ENCODE results near the gene LPAR1.

The LPAR1 gene

DNA sequence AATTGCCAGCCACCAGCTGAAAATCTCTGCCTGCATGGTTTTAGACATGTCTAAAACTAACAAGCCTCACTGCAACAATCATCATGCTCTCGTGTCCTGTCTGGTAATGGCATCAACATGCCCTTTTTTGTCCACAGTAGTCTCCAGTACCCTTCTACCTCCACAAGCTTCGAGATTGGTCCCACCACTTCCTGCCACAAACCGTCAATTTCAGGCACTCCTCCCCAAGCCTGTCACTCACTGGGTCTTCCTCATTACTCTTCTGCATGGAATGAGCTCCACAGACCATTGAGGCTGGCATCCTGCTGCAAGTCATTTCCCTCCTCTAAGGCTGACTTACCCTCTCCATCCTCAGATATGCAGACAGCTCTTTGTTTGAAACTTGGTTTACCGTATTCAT lies 9.0 kb downstream of the LPAR1 start:
- no peak overlapping the region for H3K4me3 Mint-ChIP-seq
- no peaks in the 10 kb centered on the region for H3K36me3 Mint-ChIP-seq (ENCODE audit: low read depth)
- H3K27ac Mint-ChIP-seq, result no peak overlapping the region
- H3K4me1 Mint-ChIP-seq (ENCODE audit: low read depth), result no peaks in the 10 kb centered on the region
- H3K27me3 Mint-ChIP-seq, result peaks cover 3% of the 10 kb centered on the region
- H3K9me3 Mint-ChIP-seq, result peaks cover 4% of the 10 kb centered on the region

DNA sequence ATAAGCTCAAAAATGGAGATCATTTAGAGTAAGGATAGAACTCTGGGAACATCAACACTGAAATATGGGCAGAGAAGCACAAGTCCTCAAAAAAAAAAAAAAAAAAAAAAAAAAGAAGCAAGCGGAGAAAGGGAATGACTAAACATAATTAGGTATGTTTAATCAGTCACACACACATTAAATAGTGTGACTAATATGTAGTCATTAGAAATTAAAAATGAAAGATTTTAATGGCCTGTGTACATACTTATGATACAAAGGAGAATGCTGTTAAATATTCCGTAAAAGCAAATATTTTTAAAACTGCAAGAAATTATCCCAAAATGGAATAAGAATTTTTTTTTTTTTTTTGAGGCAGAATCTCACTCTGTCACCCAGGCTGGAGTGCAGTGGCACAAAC lies 10.5 kb downstream of the LPAR1 start:
- H3K36me3 Mint-ChIP-seq (ENCODE audit: low read depth), result no peaks in the 10 kb centered on the region
- H3K9me3 Mint-ChIP-seq, result peaks cover 15% of the 10 kb centered on the region
- peaks cover 3% of the 10 kb centered on the region for H3K27me3 Mint-ChIP-seq
- H3K4me3 Mint-ChIP-seq, result no peak overlapping the region
- no peak overlapping the region for H3K27ac Mint-ChIP-seq
- no peaks in the 10 kb centered on the region for H3K4me1 Mint-ChIP-seq (ENCODE audit: low read depth)

DNA sequence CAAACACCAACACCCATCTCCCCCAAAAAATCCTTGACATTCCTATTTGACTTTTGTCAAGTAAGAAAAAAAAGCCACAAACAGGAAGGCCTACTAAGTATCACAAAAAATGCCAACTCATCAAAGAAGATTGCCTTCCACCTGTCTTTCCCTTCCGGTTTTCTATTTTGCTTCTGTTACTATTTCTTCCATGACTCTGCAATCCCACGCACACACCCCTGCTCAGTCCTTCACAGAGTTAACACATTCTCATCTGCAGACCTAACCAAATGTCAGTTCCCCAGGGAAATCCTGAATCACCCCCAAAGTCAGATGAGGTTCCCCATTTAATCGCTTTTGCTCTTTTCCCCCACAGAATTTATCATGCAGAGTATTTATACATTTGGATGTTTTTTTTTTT lies 15.1 kb downstream of the LPAR1 start:
- no peaks in the 10 kb centered on the region for H3K36me3 Mint-ChIP-seq (ENCODE audit: low read depth)
- H3K27me3 Mint-ChIP-seq, result no peaks in the 10 kb centered on the region
- H3K4me1 Mint-ChIP-seq (ENCODE audit: low read depth), result no peaks in the 10 kb centered on the region
- H3K9me3 Mint-ChIP-seq, result peaks cover 15% of the 10 kb centered on the region
- H3K27ac Mint-ChIP-seq, result no peak overlapping the region
- H3K4me3 Mint-ChIP-seq, result no peak overlapping the region

DNA sequence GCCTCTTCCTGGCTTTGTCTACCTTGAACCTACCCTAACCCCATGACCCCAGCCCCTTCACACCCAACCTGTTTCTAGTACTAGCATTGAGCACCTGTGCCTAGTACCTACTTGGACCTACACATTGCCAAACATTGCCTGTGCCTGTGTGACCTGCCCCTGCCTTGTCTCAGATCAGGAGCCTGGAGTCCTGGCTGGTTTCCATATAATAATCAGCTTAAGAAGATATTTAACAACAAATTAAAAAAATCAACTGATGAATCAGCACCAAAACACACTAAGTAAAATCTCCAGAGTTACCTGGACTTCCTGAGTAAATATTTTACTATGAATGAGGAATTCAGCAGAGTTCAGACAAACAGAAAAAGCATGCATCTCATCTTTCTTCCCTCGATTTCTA lies 17.7 kb downstream of the LPAR1 start:
- Mint-ChIP-seq H3K27ac (no peak overlapping the region), H3K27me3 (no peaks in the 10 kb centered on the region), H3K9me3 (peaks cover 15% of the 10 kb centered on the region)

DNA sequence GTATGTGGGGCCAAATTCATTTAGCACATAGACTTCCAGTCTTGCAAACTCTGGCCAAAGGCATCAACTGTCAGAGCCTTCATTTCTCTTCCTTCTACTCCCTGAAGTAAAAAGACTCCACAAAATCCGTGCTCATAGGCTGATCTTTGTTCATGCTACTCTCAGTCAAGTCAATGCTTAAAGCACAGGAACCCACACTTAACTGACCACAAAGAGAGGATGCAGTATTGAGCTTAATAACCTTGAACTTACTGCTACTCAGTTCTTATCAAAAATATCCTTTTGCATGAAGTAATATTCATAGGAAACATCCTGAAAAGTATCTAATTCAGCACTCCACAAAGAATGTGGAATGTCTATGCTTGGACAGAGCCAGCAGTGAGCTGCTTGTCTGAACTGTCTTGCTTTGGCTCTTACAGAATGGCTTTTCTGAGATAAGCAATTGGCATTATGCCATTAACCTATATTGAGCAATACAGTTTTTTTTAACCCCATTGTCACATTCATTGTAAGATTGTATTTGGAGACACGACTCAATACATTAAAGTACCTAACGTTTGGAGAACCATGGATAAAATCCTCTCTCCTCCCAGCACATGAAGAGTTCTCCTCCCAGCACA lies 21.7 kb downstream of the LPAR1 start:
- no peak overlapping the region for H3K27ac Mint-ChIP-seq
- H3K27me3 Mint-ChIP-seq, result no peaks in the 10 kb centered on the region
- peaks cover 3% of the 10 kb centered on the region for H3K9me3 Mint-ChIP-seq
- no peaks in the 10 kb centered on the region for H3K36me3 Mint-ChIP-seq (ENCODE audit: low read depth)
- H3K4me1 Mint-ChIP-seq (ENCODE audit: low read depth), result no peaks in the 10 kb centered on the region
- no peak overlapping the region for H3K4me3 Mint-ChIP-seq

More for the DNA sequence above, 17.7 kb downstream of the LPAR1 start:
- no peaks in the 10 kb centered on the region for H3K36me3 Mint-ChIP-seq (ENCODE audit: low read depth)
- no peaks in the 10 kb centered on the region for H3K4me1 Mint-ChIP-seq (ENCODE audit: low read depth)
- H3K4me3 Mint-ChIP-seq, result no peak overlapping the region

DNA sequence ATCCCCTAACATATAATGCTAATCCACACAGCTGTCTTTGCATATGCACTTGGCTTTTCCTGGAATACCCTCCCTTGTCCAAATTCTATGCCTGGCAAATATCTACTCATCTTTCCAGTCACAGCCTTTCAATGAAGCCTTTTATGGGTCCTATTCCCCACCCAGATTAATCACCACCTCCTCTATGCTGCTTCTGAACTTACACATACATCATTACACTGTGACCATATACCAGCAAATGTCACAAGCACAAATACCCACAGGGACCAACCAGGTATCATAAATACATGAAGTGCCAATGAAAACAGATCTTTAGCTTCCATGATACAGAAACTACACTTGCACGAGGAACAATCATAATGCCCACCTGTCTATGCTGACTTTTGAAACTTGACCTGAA lies 22.3 kb downstream of the LPAR1 start:
- H3K4me1 Mint-ChIP-seq (ENCODE audit: low read depth), result no peaks in the 10 kb centered on the region

DNA sequence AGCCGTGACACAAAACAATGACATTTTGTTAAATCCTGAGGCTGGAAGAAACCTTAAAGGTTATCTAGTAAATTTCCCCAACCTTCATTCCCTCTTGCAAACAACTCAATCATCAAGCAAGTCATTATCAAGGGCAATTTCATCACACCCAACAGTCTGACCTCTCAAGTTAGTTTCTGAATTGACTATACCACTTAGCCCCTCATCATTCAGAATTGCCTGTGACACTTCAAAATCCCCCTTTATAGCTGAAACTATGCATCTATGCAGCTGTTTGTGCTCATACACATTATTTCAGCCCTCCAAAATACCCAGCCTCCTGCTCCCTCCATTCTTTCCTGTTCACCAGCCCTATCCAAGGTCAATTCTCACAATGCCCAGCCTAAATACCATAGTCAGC lies 24.6 kb downstream of the LPAR1 start:
- no peak overlapping the region for H3K27ac Mint-ChIP-seq
- no peaks in the 10 kb centered on the region for H3K27me3 Mint-ChIP-seq
- peaks cover 3% of the 10 kb centered on the region for H3K9me3 Mint-ChIP-seq
- H3K36me3 Mint-ChIP-seq (ENCODE audit: low read depth), result no peaks in the 10 kb centered on the region
- H3K4me1 Mint-ChIP-seq (ENCODE audit: low read depth), result no peaks in the 10 kb centered on the region
- H3K4me3 Mint-ChIP-seq, result no peak overlapping the region

More for the DNA sequence above, 22.3 kb downstream of the LPAR1 start:
- Mint-ChIP-seq H3K27ac (no peak overlapping the region), H3K4me3 (no peak overlapping the region), H3K36me3 (ENCODE audit: low read depth) (no peaks in the 10 kb centered on the region), H3K27me3 (no peaks in the 10 kb centered on the region), H3K9me3 (peaks cover 3% of the 10 kb centered on the region)

DNA sequence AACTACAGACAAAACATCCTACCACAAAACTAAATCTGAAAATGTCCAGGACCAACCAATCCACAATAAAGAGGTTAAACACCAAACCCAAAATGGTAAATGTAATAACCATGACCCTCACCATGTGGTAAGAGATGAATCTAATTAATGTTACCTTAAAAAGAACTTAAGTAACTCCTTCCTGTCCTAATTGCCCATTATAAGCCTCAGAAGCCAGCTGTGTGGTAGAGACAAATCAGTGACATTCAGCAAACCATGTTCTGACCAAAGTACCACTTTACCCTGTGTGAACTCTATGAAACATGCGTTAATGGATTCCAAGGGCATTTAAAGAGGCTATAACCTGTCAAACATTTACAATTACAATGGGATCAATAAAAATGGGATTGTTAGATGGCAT lies 25.0 kb downstream of the LPAR1 start:
- peaks cover 3% of the 10 kb centered on the region for H3K9me3 Mint-ChIP-seq
- no peaks in the 10 kb centered on the region for H3K27me3 Mint-ChIP-seq
- H3K4me1 Mint-ChIP-seq (ENCODE audit: low read depth), result no peaks in the 10 kb centered on the region
- no peaks in the 10 kb centered on the region for H3K36me3 Mint-ChIP-seq (ENCODE audit: low read depth)
- no peak overlapping the region for H3K27ac Mint-ChIP-seq
- H3K4me3 Mint-ChIP-seq, result no peak overlapping the region

DNA sequence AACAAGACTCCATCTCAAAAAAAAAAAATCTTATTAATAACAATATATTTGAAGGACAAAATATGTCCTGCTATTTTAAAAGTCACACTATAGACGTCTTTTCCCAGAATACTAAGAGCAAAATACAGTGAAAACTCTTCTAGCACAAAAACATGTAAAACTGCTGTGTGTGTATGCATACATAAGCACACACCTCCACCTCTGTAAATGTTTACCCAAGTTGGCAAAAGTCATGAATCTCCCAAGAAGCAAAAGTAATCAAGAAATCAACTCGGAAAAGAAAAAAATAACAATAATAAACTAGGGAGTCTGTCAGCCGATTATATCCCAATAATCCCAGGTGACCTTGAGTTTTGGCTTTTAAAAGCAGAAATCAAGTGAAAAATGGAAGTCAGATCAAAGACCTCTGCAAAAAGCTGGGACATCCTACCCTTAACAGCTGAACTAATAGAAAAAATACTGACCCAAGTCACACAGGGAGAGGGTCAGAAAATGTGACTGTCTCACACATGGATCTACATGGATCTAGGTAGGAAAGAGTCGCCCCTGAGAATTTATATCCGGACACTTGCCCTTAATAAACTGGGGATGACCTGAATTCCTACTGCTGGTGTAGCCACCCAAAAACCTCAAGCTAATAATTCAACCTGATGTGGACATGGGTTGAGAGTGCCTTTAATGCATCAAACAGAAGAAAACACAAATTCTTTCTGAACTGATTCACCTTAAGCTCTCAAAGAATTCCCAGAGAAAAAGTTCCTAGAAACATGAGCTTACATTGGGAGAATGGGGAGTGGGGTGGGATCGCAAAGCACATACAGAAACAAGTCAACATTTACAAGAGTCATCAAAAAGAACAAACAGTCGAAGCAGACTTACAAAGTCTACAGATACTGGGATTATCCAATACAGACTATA lies 29.9 kb downstream of the LPAR1 start:
- Mint-ChIP-seq H3K4me3 (no peak overlapping the region), H3K9me3 (peaks cover 8% of the 10 kb centered on the region), H3K36me3 (ENCODE audit: low read depth) (no peaks in the 10 kb centered on the region), H3K4me1 (ENCODE audit: low read depth) (no peaks in the 10 kb centered on the region), H3K27me3 (no peaks in the 10 kb centered on the region), H3K27ac (no peak overlapping the region)

DNA sequence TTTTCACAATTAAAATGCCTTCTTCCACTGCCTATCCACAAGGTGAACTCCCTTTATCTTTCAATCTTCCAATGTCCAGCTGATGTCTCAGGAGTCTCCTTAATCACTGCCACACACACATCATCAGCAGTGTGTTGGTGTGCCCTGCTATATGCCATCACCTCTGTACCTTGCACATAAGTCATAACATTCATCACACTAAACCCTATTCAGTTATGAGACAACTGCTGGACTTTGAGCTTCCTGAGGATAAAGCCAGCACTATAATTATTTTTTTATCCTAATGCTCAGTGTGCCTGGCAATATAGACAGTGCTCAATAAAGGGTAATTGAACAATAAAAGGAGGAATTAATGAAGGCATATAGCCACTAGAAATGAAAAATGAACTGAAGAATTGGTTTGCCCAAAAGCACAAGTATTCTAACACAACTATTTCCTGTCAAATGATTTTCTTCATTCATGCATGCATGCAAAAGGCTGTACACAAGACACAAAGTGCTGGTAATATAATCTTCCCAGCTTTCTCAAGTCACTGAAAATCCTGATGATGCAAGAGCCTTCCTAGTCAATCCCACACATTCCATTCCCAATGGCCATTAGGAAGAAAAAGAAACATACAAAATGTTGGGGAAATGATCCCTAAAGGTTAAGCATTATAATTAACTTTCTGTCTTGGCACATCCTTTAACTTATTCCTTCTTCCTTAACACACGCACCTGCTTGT lies 32.4 kb downstream of the LPAR1 start:
- no peaks in the 10 kb centered on the region for H3K4me1 Mint-ChIP-seq (ENCODE audit: low read depth)
- H3K36me3 Mint-ChIP-seq (ENCODE audit: low read depth), result no peaks in the 10 kb centered on the region
- no peaks in the 10 kb centered on the region for H3K27me3 Mint-ChIP-seq
- no peak overlapping the region for H3K4me3 Mint-ChIP-seq
- H3K9me3 Mint-ChIP-seq, result peaks cover 4% of the 10 kb centered on the region
- H3K27ac Mint-ChIP-seq, result no peak overlapping the region

DNA sequence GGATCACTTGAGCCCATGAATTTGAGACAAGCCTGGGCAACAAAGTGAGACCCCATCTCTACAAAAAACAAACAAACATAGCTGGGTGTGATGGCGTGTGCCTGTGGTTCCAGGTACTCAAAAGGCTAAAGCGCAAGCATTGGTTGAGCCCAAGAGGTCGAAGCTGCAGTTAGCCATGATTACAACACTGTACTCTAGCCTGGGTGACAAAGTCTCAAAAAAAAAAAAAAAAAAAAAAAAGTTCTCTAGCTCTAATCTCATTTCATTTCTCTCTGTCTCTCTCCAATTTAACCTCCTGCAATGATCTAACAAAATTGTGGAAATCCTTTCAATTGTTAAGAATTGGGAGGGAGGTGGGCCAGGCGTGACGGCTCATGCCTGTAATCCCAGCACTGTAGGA lies 33.3 kb downstream of the LPAR1 start:
- Mint-ChIP-seq H3K4me3 (no peak overlapping the region), H3K27me3 (no peaks in the 10 kb centered on the region)

DNA sequence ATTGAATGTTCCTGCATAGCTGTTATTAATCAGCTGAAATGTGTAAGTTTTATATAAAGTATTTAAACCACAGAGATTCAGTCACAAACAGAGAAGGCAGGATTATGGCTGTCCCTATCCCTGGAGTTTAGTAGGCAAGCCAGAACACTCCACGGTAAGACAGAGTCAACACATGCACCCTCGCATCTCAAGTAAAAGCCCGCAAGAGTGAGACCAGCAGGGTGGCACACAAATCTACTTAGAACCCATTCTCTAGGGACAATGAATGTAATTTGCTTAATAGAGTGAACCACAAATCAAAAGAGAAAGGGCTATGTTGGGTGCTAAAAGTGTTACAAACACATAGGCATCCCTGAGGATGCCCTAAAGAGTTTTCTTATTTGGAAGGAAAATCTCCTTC lies 35.1 kb downstream of the LPAR1 start:
- Mint-ChIP-seq H3K27ac (no peak overlapping the region), H3K9me3 (peaks cover 4% of the 10 kb centered on the region), H3K36me3 (ENCODE audit: low read depth) (no peaks in the 10 kb centered on the region), H3K27me3 (no peaks in the 10 kb centered on the region), H3K4me1 (ENCODE audit: low read depth) (no peaks in the 10 kb centered on the region), H3K4me3 (no peak overlapping the region)

More for the DNA sequence above, 33.3 kb downstream of the LPAR1 start:
- no peak overlapping the region for H3K27ac Mint-ChIP-seq
- H3K4me1 Mint-ChIP-seq (ENCODE audit: low read depth), result no peaks in the 10 kb centered on the region
- H3K9me3 Mint-ChIP-seq, result peaks cover 4% of the 10 kb centered on the region
- H3K36me3 Mint-ChIP-seq (ENCODE audit: low read depth), result no peaks in the 10 kb centered on the region

DNA sequence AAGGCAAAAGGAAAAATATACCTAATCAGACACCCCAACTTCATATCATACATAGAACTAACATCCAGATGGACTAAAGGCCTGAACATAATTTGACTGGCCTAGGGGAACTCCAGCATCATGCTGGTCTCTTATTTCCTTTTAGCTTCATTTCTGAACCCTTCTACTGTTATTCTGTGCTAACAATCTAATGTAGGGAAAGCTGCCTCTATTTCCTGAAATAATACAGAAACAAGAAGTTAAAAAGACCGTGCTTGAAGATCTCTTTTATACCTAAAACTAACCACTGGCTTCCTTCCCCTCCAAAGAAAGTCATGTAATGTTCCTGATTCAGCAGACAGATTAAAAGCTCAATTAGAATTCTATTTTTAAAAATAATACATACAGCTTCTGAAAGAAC lies 36.7 kb downstream of the LPAR1 start:
- H3K4me1 Mint-ChIP-seq (ENCODE audit: low read depth), result no peaks in the 10 kb centered on the region
- H3K4me3 Mint-ChIP-seq, result no peak overlapping the region
- no peaks in the 10 kb centered on the region for H3K36me3 Mint-ChIP-seq (ENCODE audit: low read depth)
- H3K9me3 Mint-ChIP-seq, result peaks cover 7% of the 10 kb centered on the region
- no peak overlapping the region for H3K27ac Mint-ChIP-seq
- H3K27me3 Mint-ChIP-seq, result no peaks in the 10 kb centered on the region

DNA sequence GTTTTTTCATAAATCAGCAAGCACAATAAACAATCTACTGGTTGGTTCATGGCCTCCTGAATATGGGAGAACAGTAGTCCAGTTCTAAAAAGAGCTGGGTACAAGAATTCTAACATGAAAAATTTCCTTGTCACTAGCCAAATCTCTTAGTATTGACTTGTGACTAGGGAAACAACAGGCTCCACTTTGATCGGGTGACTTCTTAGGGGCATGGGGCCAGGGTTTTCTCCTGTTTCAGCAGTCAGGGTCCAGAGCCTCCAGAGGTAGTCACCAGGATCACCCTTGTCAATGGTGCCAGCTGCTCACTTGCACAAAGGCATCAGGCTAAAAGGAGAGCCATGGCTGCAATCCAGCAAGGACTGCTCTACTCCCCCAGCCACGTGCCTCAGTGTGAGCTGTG lies 38.1 kb downstream of the LPAR1 start:
- no peak overlapping the region for H3K27ac Mint-ChIP-seq
- H3K4me3 Mint-ChIP-seq, result no peak overlapping the region
- H3K27me3 Mint-ChIP-seq, result no peaks in the 10 kb centered on the region
- no peaks in the 10 kb centered on the region for H3K36me3 Mint-ChIP-seq (ENCODE audit: low read depth)
- no peaks in the 10 kb centered on the region for H3K4me1 Mint-ChIP-seq (ENCODE audit: low read depth)
- peaks cover 3% of the 10 kb centered on the region for H3K9me3 Mint-ChIP-seq

DNA sequence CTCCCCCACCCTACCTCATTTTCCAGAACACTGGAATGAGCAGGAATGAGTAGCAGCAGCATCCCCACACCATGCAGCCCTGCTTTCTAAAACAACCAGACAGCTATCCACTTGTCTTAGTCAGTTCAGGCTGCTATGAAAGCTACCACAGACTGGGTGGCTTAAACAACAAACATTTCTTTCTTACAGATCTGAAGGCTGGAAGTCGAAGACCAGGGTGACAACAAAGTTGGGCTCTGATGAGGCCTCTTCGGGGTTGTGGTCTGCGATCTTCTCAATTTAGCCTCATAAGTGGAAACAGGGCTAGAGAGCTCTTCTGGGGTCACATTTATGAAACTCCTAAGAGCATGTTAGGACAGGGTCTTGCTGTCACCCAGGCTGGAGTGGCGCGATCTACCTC lies 38.9 kb downstream of the LPAR1 start:
- Mint-ChIP-seq H3K27me3 (peaks cover 1% of the 10 kb centered on the region), H3K9me3 (peaks cover 3% of the 10 kb centered on the region), H3K36me3 (ENCODE audit: low read depth) (no peaks in the 10 kb centered on the region)

More for the DNA sequence above, 38.9 kb downstream of the LPAR1 start:
- H3K4me3 Mint-ChIP-seq, result no peak overlapping the region
- no peak overlapping the region for H3K27ac Mint-ChIP-seq
- H3K4me1 Mint-ChIP-seq (ENCODE audit: low read depth), result peaks cover under 1% of the 10 kb centered on the region

All from stimulated activated naive CD8-positive, alpha-beta T cell treated with anti-CD3 and anti-CD28 coated beads, Interleukin-15, Interleukin-2, amounts not matched to agents 100 ng/mL and 50 ng/mL, for 24 hours (primary cell).